GOT3 (cell line): ENCODE results near the gene SPATC1L.

Experiments used
- DNase-seq: peaks from one replicate; lab custom pipeline; 2025; ENCODE audit warnings: mixed read lengths; lab: John Stamatoyannopoulos, UW

Gene SPATC1L

GRCh38 chr21:46131838-46132651, 52.2 kb downstream of the SPATC1L start:
- DNase-seq = no peak

GRCh38 chr21:46131588-46131837, 52.7 kb downstream of the SPATC1L start:
- no peak for DNase-seq

- no peak for DNase-seq
These were observed 53.2 kb downstream of the SPATC1L start for GRCh38 chr21:46130831-46131587.

GRCh38 chr21:46129846-46130651, 54.2 kb downstream of the SPATC1L start:
- no peak for DNase-seq

GRCh38 chr21:46128933-46129571, 55.2 kb downstream of the SPATC1L start:
- no peak for DNase-seq

- no peak for DNase-seq
These were observed 55.9 kb downstream of the SPATC1L start for GRCh38 chr21:46128106-46128932.

GRCh38 chr21:46127239-46128105, 56.8 kb downstream of the SPATC1L start:
- DNase-seq = no peak

GRCh38 chr21:46126309-46127238, 57.7 kb downstream of the SPATC1L start:
- DNase-seq = no peak

GRCh38 chr21:46125846-46126301, 58.4 kb downstream of the SPATC1L start:
- DNase-seq = no peak

- no peak for DNase-seq
These were observed 59.1 kb downstream of the SPATC1L start for GRCh38 chr21:46124926-46125845.

GRCh38 chr21:46124083-46124925, 60.0 kb downstream of the SPATC1L start:
- DNase-seq = no peak

- no peak for DNase-seq
These were observed 61.2 kb downstream of the SPATC1L start for GRCh38 chr21:46122758-46123683.

GRCh38 chr21:46122237-46122671, 62.0 kb downstream of the SPATC1L start:
- DNase-seq = no peak

GRCh38 chr21:46121286-46122221, 62.7 kb downstream of the SPATC1L start:
- DNase-seq = no peak
